Fibroblast of lung (primary cell): ENCODE measurements around the gene KCNQ4.

Experiments
- EZH2 ChIP-seq: IDR thresholded peaks from 2 replicates; pipeline ENCODE4 v1.5.1; 2012; ENCODE audit warnings: low read length, control low read depth, mild to moderate bottlenecking; ENCODE audit errors: missing control alignments
- TF ChIP-seq, protein P1 (sequence below), 2 donors: IDR thresholded peaks in 1 of 2; conservative IDR thresholded peaks in 1 of 2; 1 replicate in 1 of 2; 2 replicates in 1 of 2; pipeline ENCODE4 v1.5.1; 2011 to 2012; ENCODE audit warnings: low read length in 2 of 2, control low read depth in 1 of 2, inconsistent platforms in 1 of 2, low read depth in 1 of 2, mild to moderate bottlenecking in 1 of 2

DNA sequence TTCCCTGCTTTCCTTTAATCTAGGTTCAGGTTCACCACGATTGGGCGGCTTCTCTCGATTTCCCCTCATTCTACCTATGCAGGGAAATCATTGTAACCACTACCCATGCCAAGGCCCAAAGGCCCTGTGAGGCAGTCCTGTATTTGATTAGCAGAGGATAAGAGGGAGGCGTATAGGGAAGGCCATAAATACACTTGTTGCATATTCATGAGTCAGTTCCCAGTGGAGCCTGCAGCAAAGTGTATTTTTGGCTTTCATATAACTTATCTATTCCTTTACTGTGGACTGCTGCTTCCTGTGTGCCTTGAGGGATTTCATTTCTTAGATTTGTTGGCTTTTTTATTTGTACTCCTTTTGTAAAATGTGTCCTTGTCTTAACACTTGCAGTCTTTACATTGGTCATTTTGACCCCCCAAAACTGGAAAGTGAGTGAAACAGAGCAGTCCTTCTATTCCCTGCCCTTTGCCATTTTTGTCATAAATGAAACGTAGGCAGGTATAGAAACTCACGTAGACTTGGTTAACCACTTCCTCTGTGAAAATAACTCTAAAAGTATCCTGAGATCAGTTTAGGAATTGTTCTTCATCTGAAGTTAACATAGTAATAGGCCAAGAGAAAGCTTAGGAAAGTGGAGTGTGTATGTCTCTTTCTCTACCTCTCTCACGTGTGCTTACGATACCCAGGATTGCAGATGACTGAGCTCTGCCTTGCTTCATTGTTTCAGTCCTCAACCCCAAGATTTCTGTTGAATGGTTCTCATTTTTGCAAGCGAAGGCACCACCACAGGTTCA lies 19.6 kb upstream of the KCNQ4 start:
- TF ChIP-seq, protein P1, sequence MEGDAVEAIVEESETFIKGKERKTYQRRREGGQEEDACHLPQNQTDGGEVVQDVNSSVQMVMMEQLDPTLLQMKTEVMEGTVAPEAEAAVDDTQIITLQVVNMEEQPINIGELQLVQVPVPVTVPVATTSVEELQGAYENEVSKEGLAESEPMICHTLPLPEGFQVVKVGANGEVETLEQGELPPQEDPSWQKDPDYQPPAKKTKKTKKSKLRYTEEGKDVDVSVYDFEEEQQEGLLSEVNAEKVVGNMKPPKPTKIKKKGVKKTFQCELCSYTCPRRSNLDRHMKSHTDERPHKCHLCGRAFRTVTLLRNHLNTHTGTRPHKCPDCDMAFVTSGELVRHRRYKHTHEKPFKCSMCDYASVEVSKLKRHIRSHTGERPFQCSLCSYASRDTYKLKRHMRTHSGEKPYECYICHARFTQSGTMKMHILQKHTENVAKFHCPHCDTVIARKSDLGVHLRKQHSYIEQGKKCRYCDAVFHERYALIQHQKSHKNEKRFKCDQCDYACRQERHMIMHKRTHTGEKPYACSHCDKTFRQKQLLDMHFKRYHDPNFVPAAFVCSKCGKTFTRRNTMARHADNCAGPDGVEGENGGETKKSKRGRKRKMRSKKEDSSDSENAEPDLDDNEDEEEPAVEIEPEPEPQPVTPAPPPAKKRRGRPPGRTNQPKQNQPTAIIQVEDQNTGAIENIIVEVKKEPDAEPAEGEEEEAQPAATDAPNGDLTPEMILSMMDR (conservative IDR thresholded peaks at IDR 0.05 in 1 of 2, IDR thresholded peaks at IDR 0.05 in 1 of 2; ENCODE audit: low read depth in 1 of 2, low read length in 2 of 2): no peak
- TF ChIP-seq EZH2: no peak
